Uterus (tissue), 2 donors: ENCODE measurements around the gene ADORA1.

Experiments
- CTCF ChIP-seq, 4 experiments: fragments of 200-600 bp in 2 of 4; fragments of 450-650 bp in 2 of 4; sonication (generic) in 2 of 4; IDR thresholded peaks; one replicate each; pipeline ENCODE4 v1.5.1; 2016 to 2019; ENCODE audit warnings: antibody characterized with exemption in 4 of 4, mild to moderate bottlenecking in 2 of 4, moderate library complexity in 1 of 4
- POLR2A ChIP-seq, 2 donors: fragments of 450-650 bp; IDR thresholded peaks; one replicate each; pipeline ENCODE4 v1.6.1; 2016; ENCODE audit warnings: antibody characterized with exemption in 2 of 2, mild to moderate bottlenecking in 1 of 2, moderate library complexity in 1 of 2

GRCh38 chr1:203104789-203105390 lies 22.6 kb upstream of the ADORA1 start:
- TF ChIP-seq CTCF (IDR thresholded peaks at IDR 0.05) (no peak), POLR2A (IDR thresholded peaks at IDR 0.05) (no peak)
